ENCODE data around the gene NXPH1.

NXPH1 gene

DNA sequence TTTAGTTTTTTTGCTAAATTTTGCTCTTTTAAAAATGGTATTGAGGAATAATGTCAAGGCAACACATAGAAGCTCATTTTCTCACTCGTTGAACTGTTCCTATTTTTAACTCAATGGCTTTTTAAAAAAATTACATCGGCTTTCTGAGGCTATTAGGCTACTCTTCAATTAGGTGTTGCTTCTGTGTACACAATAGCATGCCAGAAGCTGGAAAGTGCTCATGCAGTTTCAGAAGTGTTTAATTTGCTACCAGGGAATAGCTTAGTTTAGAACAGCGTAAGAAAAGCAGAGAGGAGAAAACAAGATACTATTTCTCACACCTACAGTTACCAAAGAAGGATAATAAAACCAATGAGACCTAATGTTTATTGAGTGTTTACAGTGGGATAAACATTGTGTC, 157.4 kb downstream of the NXPH1 start:
- no peaks in the 10 kb centered on the region for H3K27me3 ChIP-seq (ENCODE audit: low read depth, low read length)
- H3K79me2 ChIP-seq (ENCODE audit: low read length): no peaks in the 10 kb centered on the region
- H4K20me1 ChIP-seq (ENCODE audit: insufficient read depth, low read length): no peaks in the 10 kb centered on the region
- H3K4me3 ChIP-seq (ENCODE audit: low read length): no peak overlapping the region
- no peak overlapping the region for H3K9ac ChIP-seq (ENCODE audit: low read length)
- no peaks in the 10 kb centered on the region for H3K9me3 ChIP-seq (ENCODE audit: insufficient read depth, low read length)
- no peak for TF ChIP-seq EZH2phosphoT487 (IDR thresholded peaks at IDR 0.05; ENCODE audit: low read depth)
- TF ChIP-seq, protein P1, sequence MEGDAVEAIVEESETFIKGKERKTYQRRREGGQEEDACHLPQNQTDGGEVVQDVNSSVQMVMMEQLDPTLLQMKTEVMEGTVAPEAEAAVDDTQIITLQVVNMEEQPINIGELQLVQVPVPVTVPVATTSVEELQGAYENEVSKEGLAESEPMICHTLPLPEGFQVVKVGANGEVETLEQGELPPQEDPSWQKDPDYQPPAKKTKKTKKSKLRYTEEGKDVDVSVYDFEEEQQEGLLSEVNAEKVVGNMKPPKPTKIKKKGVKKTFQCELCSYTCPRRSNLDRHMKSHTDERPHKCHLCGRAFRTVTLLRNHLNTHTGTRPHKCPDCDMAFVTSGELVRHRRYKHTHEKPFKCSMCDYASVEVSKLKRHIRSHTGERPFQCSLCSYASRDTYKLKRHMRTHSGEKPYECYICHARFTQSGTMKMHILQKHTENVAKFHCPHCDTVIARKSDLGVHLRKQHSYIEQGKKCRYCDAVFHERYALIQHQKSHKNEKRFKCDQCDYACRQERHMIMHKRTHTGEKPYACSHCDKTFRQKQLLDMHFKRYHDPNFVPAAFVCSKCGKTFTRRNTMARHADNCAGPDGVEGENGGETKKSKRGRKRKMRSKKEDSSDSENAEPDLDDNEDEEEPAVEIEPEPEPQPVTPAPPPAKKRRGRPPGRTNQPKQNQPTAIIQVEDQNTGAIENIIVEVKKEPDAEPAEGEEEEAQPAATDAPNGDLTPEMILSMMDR (IDR thresholded peaks at IDR 0.05; ENCODE audit: low read depth, low read length): no peak
- H3K36me3 ChIP-seq (replicated peaks; ENCODE audit: low read depth, low read length): no peaks in the 10 kb centered on the region
- no peak overlapping the region for H3K27ac ChIP-seq (ENCODE audit: low read length)
- no peak overlapping the region for H3K4me2 ChIP-seq (ENCODE audit: low read length)
- H3K4me1 ChIP-seq (ENCODE audit: low read length): peaks cover 13% of the 10 kb centered on the region
- H2AFZ ChIP-seq (ENCODE audit: low read depth, low read length): no peak overlapping the region

DNA sequence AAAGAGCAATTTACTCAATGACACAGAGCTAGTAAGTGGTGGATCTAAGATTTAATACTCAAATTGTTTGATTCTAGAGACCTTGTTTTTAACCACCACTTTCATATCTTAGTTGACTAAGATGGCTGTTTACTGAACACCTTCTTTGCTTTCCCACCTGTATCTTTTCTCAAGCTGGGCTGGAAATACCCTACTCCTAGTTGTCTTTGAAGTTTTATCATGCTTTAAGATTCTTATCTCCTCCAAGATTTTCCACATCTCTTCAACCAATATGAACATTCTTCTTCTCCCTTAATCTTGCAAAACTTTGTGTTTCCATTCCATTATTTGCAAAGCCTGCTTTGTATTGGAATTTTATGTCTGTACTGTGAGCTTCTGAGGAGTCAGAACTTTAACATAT, 157.9 kb downstream of the NXPH1 start:
- Histone ChIP-seq H3K9ac (ENCODE audit: low read length) (no peak overlapping the region), H3K4me1 (ENCODE audit: low read length) (peaks cover 13% of the 10 kb centered on the region), H3K27me3 (ENCODE audit: low read depth, low read length) (no peaks in the 10 kb centered on the region), H3K36me3 (replicated peaks; ENCODE audit: low read depth, low read length) (no peaks in the 10 kb centered on the region), H4K20me1 (ENCODE audit: insufficient read depth, low read length) (no peaks in the 10 kb centered on the region), H3K79me2 (ENCODE audit: low read length) (no peaks in the 10 kb centered on the region), H3K4me3 (ENCODE audit: low read length) (no peak overlapping the region), H3K4me2 (ENCODE audit: low read length) (no peak overlapping the region), H2AFZ (ENCODE audit: low read depth, low read length) (no peak overlapping the region), H3K27ac (ENCODE audit: low read length) (no peak overlapping the region), H3K9me3 (ENCODE audit: insufficient read depth, low read length) (no peaks in the 10 kb centered on the region)
- TF ChIP-seq, protein P1 (IDR thresholded peaks at IDR 0.05; ENCODE audit: low read depth, low read length): no peak
- no peak for TF ChIP-seq EZH2phosphoT487 (IDR thresholded peaks at IDR 0.05; ENCODE audit: low read depth)

DNA sequence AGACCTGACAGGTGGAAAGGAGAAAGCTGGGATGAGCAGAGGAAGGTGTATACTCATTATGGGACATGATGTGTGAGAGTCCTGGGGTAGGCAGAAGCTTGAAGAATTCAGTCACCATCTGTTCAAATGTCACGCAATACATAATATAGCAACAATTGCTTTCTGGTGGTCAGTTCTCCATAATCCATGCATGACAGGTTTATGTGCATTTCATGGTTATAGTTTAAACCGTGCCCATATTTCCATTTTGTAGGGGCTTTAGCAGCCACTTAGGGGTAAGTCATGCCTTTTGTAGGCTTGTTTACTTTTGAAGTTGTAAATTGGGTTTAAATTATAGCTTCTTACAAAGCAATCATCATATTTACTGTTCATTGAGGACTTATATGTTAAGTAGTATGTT, 158.8 kb downstream of the NXPH1 start:
- TF ChIP-seq, protein P1 (IDR thresholded peaks at IDR 0.05; ENCODE audit: low read depth, low read length): no peak
- no peak for TF ChIP-seq EZH2phosphoT487 (IDR thresholded peaks at IDR 0.05; ENCODE audit: low read depth)
- Histone ChIP-seq H3K4me3 (ENCODE audit: low read length) (no peak overlapping the region), H3K4me1 (ENCODE audit: low read length) (peaks cover 20% of the 10 kb centered on the region), H3K4me2 (ENCODE audit: low read length) (no peak overlapping the region), H3K79me2 (ENCODE audit: low read length) (no peaks in the 10 kb centered on the region), H3K27ac (ENCODE audit: low read length) (no peak overlapping the region), H3K9me3 (ENCODE audit: insufficient read depth, low read length) (no peaks in the 10 kb centered on the region), H3K27me3 (ENCODE audit: low read depth, low read length) (no peaks in the 10 kb centered on the region), H3K36me3 (replicated peaks; ENCODE audit: low read depth, low read length) (no peaks in the 10 kb centered on the region), H3K9ac (ENCODE audit: low read length) (no peak overlapping the region), H4K20me1 (ENCODE audit: insufficient read depth, low read length) (no peaks in the 10 kb centered on the region), H2AFZ (ENCODE audit: low read depth, low read length) (no peak overlapping the region)

DNA sequence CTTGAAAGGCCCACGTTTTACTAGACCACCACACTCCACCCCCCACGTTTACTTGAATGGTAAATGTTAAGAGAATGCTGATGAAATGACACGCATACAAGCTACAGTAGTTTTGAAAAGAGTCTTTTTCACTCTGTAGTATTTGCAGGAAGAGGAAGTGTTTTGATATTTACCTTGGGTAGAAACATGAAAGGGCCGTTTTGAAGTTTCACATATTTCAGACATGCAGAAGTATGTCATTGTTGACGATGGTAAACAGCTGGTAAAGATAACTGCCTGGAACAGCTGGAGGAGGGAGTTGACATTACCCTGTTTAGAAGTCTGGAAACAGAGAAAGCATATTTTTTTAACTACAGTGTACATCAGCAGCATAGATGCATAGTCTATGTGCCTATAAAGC, 160.7 kb downstream of the NXPH1 start:
- Histone ChIP-seq H3K27me3 (ENCODE audit: low read depth, low read length) (no peaks in the 10 kb centered on the region), H4K20me1 (ENCODE audit: insufficient read depth, low read length) (no peaks in the 10 kb centered on the region), H3K27ac (ENCODE audit: low read length) (no peak overlapping the region), H3K4me2 (ENCODE audit: low read length) (peak overlapping the region; percentile 39; the same call in 1 of the 2 replicates), H3K4me3 (ENCODE audit: low read length) (no peak overlapping the region), H3K36me3 (replicated peaks; ENCODE audit: low read depth, low read length) (no peaks in the 10 kb centered on the region), H3K9ac (ENCODE audit: low read length) (no peak overlapping the region), H2AFZ (ENCODE audit: low read depth, low read length) (peak overlapping the region; percentile 82), H3K4me1 (ENCODE audit: low read length) (peaks cover 29% of the 10 kb centered on the region), H3K79me2 (ENCODE audit: low read length) (no peaks in the 10 kb centered on the region), H3K9me3 (ENCODE audit: insufficient read depth, low read length) (no peaks in the 10 kb centered on the region)
- TF ChIP-seq, protein P1 (IDR thresholded peaks at IDR 0.05; ENCODE audit: low read depth, low read length): no peak
- no peak for TF ChIP-seq EZH2phosphoT487 (IDR thresholded peaks at IDR 0.05; ENCODE audit: low read depth)

Measured in OCI-LY3 (cell line).